Measurements from ENCODE around the gene CCDC92B.

DNA sequence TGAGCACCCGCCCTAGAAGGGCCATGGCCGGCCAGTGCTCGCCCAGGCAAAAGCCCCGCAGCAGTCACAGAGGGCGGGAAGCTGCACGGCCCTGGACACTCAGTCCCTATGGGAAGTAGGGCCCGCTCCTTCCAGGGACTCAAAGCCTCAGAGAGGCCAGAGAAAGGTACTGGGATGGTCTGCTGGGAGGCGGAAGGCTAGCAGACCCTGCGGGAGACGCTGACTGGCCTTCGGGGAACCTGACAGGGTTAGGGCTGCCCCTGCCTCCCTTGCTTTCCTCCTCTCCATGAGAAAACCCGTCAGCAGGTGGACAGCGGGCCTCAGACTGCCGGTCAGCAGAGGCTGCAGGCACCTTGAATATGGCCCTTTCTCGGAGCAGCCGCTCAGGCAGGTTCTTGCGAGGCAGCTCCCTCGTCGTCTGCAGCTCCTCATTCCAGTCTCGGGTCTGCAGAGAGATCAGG is 49.4 kb downstream of the CCDC92B start:
- TF ChIP-seq, protein P1, sequence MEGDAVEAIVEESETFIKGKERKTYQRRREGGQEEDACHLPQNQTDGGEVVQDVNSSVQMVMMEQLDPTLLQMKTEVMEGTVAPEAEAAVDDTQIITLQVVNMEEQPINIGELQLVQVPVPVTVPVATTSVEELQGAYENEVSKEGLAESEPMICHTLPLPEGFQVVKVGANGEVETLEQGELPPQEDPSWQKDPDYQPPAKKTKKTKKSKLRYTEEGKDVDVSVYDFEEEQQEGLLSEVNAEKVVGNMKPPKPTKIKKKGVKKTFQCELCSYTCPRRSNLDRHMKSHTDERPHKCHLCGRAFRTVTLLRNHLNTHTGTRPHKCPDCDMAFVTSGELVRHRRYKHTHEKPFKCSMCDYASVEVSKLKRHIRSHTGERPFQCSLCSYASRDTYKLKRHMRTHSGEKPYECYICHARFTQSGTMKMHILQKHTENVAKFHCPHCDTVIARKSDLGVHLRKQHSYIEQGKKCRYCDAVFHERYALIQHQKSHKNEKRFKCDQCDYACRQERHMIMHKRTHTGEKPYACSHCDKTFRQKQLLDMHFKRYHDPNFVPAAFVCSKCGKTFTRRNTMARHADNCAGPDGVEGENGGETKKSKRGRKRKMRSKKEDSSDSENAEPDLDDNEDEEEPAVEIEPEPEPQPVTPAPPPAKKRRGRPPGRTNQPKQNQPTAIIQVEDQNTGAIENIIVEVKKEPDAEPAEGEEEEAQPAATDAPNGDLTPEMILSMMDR (IDR thresholded peaks at IDR 0.05) = no peak
- no peak for TF ChIP-seq ELF1 (IDR thresholded peaks at IDR 0.05)
- no peak for TF ChIP-seq YY1 (IDR thresholded peaks at IDR 0.05; ENCODE audit: low read depth)
- TF ChIP-seq TCF12 (IDR thresholded peaks at IDR 0.05) = no peak
- TF ChIP-seq RAD21 (IDR thresholded peaks at IDR 0.05; ENCODE audit: low read length) = no peak
- TF ChIP-seq, protein P2, sequence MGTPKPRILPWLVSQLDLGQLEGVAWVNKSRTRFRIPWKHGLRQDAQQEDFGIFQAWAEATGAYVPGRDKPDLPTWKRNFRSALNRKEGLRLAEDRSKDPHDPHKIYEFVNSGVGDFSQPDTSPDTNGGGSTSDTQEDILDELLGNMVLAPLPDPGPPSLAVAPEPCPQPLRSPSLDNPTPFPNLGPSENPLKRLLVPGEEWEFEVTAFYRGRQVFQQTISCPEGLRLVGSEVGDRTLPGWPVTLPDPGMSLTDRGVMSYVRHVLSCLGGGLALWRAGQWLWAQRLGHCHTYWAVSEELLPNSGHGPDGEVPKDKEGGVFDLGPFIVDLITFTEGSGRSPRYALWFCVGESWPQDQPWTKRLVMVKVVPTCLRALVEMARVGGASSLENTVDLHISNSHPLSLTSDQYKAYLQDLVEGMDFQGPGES (IDR thresholded peaks at IDR 0.05; ENCODE audit: low read depth, low read length) = no peak
- TF ChIP-seq, protein P3, sequence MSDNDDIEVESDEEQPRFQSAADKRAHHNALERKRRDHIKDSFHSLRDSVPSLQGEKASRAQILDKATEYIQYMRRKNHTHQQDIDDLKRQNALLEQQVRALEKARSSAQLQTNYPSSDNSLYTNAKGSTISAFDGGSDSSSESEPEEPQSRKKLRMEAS (IDR thresholded peaks at IDR 0.05; ENCODE audit: low read depth) = no peak

Data from SK-N-SH (cell line).